Bronchial epithelial cell (primary cell): ENCODE data around the gene PSPC1. TPM values are rescaled to one million over a fixed set of nuclear protein-coding genes. Genes with fewer than 3 reads are reported as not detected.

ENCODE experiments used
- DNase-seq: peaks from one replicate; pipeline ENCODE4 v3.0.0-alpha.2; 2010; ENCODE audit warnings: low read depth
- FAIRE-seq: peaks from 2 replicates; lab custom pipeline; 2011; peaks lifted over from hg19 to GRCh38; lab: Jason Lieb, UNC
- H3K27me3 ChIP-seq: 2 replicates; pipeline ENCODE4 v1.5.1; 2011; ENCODE audit warnings: low read length; ENCODE audit not compliant: control insufficient read depth, insufficient read depth
- H3K36me3 ChIP-seq: 2 replicates; pipeline ENCODE4 v1.5.1; 2011; ENCODE audit warnings: low read length; ENCODE audit not compliant: control insufficient read depth, insufficient read depth
- H3K4me3 ChIP-seq: 2 replicates; pipeline ENCODE4 v1.5.1; 2011; ENCODE audit warnings: mild to moderate bottlenecking, low read depth, low read length, control low read depth
- total RNA-seq: library from RNA; depleted of rRNA; stranded (reverse); fragments of >200 nt; gene quantifications from 2 replicates; pipeline ENCODE4 v1.2.1, GENCODE V29; 2014
- TF ChIP-seq, protein P1 (sequence below): IDR thresholded peaks from 2 replicates; pipeline ENCODE4 v1.5.1; 2011; ENCODE audit warnings: mild to moderate bottlenecking, moderate library complexity, low read length, control low read depth, inconsistent platforms; ENCODE audit not compliant: insufficient read depth, severe bottlenecking

The PSPC1 gene
- total RNA-seq, 1 donor from 2014 or later: 37.4 TPM

DNA sequence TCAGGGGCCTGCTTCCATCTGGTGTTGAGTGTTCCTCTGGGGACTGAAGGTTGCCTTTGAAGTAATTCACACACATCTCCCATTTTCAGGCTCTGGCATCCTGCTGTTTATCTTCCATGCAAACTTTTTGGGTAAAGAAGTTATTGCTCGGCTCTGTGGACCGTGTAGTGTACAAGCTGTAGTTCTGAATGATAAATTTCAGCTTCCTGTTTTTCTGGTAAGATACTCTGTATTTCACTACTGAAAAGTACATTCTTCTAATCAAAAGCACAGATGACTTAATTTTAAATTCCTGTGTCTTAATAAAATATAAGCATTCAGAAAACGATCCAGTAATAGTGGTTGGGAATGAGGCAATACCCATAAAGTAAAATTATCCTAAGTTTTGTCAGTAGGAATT is 112.6 kb downstream of the PSPC1 start:
- no peak for FAIRE-seq
- H3K36me3 ChIP-seq: peaks cover 17% of the 10 kb centered on the region
- DNase-seq: no peak
- no peaks in the 10 kb centered on the region for H3K27me3 ChIP-seq
- TF ChIP-seq, protein P1, sequence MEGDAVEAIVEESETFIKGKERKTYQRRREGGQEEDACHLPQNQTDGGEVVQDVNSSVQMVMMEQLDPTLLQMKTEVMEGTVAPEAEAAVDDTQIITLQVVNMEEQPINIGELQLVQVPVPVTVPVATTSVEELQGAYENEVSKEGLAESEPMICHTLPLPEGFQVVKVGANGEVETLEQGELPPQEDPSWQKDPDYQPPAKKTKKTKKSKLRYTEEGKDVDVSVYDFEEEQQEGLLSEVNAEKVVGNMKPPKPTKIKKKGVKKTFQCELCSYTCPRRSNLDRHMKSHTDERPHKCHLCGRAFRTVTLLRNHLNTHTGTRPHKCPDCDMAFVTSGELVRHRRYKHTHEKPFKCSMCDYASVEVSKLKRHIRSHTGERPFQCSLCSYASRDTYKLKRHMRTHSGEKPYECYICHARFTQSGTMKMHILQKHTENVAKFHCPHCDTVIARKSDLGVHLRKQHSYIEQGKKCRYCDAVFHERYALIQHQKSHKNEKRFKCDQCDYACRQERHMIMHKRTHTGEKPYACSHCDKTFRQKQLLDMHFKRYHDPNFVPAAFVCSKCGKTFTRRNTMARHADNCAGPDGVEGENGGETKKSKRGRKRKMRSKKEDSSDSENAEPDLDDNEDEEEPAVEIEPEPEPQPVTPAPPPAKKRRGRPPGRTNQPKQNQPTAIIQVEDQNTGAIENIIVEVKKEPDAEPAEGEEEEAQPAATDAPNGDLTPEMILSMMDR: no peak
- no peak overlapping the region for H3K4me3 ChIP-seq

DNA sequence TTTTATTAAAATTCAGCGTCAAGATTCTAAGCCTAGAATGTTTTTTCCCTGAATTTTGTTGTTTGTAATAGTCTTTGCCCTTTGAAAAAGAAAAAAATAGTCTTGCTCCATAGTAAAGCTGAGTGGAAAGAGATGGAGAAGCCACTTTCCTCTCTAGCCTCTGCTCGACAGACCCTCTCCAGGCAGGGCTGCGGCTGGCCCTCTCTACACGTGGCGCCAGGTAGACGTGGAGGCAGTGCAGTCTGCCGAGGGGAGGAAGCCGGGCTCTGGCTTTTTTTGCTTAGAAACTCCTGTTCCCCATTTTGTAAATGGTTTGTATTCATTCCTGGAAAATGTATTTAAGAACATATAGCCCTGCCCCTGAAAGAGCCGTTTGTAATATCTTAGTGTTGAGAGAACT is 114.0 kb downstream of the PSPC1 start:
- DNase-seq: no peak
- TF ChIP-seq, protein P1: no peak
- Histone ChIP-seq H3K4me3 (no peak overlapping the region), H3K27me3 (no peaks in the 10 kb centered on the region), H3K36me3 (peaks cover 17% of the 10 kb centered on the region)
- no peak for FAIRE-seq

DNA sequence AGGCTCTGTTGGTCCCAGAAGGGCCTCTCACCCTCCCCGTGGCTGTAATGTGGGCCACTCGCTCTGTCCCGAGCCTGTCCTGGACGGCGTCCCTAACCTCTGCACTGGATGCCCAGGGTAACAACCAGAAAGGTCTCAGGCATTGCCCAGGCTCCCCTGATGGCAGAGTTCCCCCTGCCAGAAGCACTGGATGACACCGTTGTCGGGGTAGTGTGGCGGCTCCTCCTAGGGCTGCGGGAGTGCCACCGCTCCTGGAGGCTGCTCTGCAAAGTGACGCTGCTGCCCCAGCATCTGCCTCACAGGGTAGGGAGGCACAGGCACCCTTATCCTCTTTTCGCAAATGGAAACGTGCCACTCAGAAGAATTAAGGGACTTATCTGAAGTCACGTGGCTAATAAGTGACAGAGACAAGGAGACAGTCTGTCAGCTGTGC is 117.3 kb downstream of the PSPC1 start:
- no peak for DNase-seq
- TF ChIP-seq, protein P1: no peak
- H3K36me3 ChIP-seq: peaks cover 21% of the 10 kb centered on the region
- FAIRE-seq: no peak
- H3K4me3 ChIP-seq: no peak overlapping the region
- H3K27me3 ChIP-seq: no peaks in the 10 kb centered on the region

DNA sequence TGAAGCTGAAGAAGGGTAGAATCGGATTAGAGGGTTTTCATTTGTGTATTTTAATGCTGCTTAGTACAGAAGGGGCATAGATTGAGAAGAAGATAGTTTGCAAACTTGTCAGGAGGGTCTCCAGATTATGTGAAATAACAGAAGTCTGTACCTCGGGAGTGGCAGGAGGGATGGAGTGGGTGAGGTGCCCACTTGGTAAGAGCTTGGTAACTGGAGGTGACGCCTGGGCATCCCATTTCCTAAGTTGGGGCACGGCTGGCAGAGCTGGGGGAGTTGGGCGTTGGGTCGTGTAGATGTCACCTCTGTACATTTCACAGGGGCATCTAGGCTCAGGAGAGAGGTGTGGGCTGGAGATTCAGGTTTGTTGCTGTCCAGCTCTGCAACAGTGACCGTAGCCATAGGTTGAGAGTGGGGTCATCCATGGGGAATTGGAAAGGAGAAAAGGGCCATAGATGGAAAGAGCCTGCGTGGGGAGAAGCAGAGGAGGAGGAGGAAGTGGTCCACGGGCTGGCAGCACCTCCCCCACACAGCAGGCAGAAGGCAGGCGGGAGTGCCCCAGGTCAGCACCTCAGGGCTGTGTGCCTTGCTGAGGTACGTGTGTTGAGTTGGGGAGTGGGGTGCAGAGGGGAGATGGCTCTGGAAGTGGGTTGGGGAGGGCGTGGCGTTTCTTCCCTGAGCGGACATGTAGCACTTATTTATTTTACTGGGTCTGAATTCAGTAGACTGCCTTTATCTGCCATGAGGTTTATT is 118.1 kb downstream of the PSPC1 start:
- H3K27me3 ChIP-seq: no peaks in the 10 kb centered on the region
- peaks cover 18% of the 10 kb centered on the region for H3K36me3 ChIP-seq
- TF ChIP-seq, protein P1: no peak
- no peak overlapping the region for H3K4me3 ChIP-seq
- DNase-seq (no peak), FAIRE-seq (no peak)

DNA sequence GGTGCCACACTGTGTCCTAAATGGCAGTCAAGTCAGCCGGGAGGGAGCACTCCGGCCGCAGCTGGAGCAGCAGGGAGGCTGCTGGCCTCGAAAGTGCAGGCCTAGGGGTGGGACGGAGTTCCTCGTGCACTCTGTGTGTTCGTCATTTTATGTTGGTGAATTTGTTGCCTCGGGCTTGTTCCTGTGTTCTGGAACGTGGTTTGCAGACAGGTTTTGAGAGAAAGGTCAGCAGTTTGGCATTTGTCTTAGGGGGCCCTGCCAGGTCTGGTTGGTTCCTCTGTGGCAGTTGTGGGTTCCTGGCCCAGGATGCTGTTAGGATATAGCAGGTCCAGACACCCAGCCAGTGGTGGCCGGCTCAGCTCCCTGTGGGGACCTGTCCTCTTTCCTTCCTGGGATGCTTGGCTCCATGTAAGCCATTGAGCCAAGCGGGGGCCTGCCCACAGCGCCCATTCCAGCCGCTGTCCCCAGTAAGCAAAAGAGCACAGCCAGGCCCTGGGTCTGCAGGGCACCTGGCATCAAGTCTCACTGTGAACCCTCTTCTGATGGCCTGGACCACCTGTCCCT is 119.2 kb downstream of the PSPC1 start:
- TF ChIP-seq, protein P1: no peak
- H3K36me3 ChIP-seq: peaks cover 17% of the 10 kb centered on the region
- FAIRE-seq (no peak), DNase-seq (no peak)
- H3K27me3 ChIP-seq: no peaks in the 10 kb centered on the region
- no peak overlapping the region for H3K4me3 ChIP-seq
